GM12891 (cell line): Measurements from ENCODE around the gene DCD.

Source experiments
- PAX5 ChIP-seq: IDR thresholded peaks from 2 replicates; pipeline ENCODE4 v1.6.1; 2011; ENCODE audit warnings: low read length, moderate library complexity, mild to moderate bottlenecking; ENCODE audit not compliant: insufficient read depth, severe bottlenecking
- POLR2A ChIP-seq: IDR thresholded peaks from 2 replicates; pipeline ENCODE4 v1.6.1; 2011; ENCODE audit warnings: low read depth, low read length, control low read depth
- POLR2AphosphoS5 ChIP-seq: IDR thresholded peaks from 2 replicates; pipeline ENCODE4 v1.6.1; 2011; ENCODE audit warnings: low read depth, low read length, control low read depth
- SPI1 ChIP-seq: IDR thresholded peaks from 2 replicates; pipeline ENCODE4 v1.6.1; 2011; ENCODE audit warnings: low read depth, low read length, control low read depth
- TAF1 ChIP-seq: IDR thresholded peaks from 2 replicates; pipeline ENCODE4 v1.6.1; 2011; ENCODE audit warnings: low read depth, low read length, control low read depth

DNA sequence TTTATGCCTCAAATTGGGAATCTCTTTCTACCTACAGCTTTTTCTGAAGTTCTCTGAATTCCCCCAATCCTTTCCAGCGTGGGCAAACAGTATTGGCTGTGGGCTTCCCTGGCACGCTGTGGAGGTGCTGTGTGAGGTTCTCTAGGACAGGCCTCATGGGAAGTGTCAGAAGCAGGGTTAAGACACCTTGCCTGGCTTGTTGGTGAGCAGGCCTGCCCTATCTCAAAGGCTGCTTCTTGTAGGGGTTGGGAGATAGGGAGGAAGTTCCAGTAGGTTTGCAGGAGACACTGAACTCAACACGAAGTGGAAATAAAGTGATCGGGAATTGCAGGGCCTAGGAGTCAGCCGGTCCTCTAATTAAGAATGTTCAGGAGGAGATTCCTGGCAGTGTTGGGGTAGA, 30.0 kb upstream of the DCD start:
- TF ChIP-seq POLR2A (no peak), POLR2AphosphoS5 (no peak), TAF1 (no peak), PAX5 (no peak), SPI1 (no peak)
